Measurements from ENCODE around the gene HIP1.
"Not testable (repeated sequence)": the region's sequence is repeated elsewhere in the genome, so short reads cannot be mapped to it uniquely, and the experiment has no call there.

Gene HIP1

DNA sequence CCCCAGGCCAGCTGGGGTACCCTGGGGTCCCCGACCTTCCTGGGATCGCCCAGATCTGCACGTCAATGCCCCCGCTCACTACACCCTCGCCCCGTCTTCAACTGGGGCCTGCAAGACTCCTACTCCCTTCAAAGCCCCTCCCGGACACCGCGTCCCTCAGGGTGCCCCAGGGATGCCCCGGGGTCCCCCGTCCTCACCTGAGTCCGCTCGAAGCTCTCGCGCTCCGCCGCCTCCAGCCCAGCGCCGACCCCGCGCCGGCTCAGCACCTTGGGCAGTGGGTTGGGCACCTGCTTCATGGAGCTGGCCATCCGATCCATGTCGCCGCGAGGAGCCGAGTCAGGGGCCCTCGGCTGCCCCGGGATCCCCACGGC is at the start of gene HIP1:
Gene HIP1, minus strand, starts transcription at position 338 of the 371 bp plus-strand sequence. Its CDS starts 21 bp downstream, at position 317.
- no peak for DNase-seq

DNA sequence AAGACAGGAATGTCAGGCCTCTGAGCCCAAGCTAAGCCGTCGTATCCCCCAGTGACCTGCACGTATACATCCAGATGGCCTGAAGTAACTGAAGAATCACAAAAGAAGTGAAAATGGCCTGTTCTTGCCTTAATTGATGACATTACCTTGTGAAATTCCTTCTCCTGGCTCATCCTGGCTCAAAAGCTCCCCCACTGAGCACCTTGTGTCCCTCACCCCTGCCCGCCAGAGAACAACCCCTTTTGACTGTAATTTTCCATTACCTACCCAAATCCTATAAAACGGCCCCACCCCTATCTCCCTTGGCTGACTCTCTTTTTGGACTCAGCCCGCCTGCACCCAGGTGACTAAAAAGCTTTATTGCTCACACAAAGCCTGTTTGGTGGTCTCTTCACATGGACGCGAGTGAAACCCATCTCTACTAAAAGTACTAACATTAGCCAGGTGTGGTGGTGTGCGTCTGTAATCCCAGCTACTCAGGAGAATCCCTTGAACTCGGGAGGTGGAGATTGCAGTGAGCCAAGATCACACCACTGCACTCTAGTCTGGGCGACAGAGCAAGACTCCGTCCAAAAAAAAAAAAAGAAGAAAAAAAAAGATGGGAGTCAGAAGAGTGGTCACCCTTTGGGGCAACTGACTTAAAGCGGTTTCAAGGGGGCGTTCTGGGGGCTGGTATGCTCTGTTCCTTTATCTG is 49.6 kb upstream of the HIP1 start:
- DNase-seq, result not testable (repeated sequence)

DNA sequence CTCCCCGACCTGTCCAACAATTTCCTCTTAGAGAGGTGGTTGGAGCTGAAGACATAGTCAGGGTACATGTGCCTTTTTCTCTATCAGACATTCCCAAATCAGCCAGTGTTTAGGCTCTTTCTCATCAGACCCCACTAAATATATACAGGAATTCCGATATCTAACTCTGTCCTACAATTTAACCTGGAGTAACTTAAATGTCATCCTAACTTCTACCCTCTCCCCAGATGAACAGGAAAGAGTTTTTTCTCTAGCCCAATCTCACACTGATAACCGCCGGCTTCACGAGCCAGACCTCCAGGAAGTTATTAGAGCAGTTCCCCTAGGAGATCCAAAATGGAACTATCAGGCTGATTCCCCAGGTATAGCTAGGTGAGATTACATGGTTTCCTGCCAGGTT is 44.3 kb upstream of the HIP1 start:
- DNase-seq, result not testable (repeated sequence)

DNA sequence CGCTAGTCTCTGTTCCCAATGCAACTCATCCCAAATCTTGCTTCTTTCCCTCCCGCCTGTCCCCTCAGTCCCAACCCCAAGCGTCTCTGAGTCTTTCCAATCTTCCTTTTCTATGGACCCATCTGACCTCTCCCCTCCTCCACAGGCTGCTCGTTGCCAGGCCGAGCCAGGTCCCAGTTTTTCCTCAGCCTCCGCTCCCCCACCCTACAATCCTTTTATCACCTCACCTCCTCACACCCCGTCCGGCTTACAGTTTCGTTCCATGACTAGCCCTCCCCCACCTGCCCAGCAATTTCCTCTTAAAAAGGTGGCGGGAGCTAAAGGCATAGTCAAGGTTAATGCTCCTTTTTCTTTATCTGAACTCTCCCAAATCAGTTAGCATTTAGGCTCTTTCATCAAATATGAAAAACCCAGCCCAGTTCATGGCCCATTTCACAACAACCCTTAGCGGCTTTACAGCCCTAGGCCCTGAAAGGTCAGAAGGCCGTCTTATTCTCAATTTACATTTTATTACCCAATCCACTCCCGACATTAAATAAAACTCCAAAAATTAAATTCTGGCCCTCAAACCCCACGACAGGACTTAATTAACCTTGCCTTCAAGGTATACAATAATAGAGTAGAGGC is 42.0 kb upstream of the HIP1 start:
- not testable (repeated sequence) for DNase-seq

DNA sequence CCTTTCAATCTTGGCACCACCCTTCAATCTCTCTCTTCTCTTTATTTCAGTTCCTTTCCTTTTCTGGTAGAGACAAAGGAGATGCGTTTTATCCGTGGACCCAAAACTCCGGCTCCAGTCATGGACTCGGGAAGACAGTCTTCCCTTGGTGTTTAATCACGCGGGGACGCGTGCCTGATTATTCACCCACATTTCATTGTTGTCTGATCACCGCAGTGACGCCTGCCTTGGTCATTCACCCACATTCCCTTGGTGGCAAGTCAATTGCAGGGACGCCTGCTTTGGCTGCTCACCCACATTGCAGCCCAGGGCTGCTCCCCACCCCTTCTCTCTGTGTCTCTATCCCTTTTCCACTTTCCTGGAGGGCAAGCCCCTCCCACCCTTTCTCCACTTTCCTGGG is 40.8 kb upstream of the HIP1 start:
- not testable (repeated sequence) for DNase-seq

DNA sequence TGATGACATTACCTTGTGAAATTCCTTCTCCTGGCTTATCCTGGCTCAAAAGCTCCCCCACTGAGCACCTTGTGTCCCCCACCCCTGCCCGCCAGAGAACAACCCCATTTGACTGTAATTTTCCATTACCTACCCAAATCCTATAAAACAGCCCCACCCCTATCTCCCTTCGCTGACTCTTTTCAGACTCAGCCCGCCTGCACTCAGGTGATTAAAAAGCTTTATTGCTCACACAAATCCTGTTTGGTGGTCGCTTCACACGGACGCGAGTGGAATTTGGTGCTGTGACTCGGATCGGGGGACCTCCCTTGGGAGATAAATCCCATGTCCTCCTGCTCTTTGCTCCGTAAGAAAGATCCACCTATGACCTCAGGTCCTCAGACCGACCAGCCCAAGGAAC is 40.3 kb upstream of the HIP1 start:
- DNase-seq, result not testable (repeated sequence)

DNA sequence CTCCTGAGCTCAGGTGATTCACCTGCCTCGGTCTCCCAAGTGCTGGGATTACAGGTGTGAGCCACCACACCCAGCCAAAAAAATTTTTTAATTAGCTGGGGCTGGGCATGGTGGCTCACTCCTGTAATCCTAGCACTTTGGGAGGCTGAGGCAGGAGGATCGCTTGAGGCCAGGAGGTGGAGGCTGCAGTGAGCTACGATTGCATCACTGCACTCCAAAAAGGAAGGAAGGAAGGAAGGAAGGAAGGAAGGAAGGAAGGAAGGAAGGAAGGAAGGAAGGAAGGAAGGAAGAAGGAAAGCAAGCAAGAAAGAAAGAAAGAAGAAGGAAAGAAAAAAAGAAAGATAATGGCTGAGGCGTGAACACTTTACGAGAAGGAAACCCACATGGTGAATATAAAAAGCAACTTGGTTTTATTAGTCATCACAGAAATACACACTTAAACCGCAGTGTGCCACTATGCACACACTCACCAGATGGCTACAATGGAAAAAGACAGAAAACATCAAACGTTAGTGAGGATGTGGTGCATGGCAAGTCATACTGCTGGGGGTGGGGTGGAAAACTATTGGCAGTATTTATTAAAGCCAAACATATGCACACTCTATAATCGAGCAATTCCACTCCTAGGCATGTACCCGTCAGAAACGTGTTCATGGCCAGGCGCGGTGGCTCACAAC is 37.7 kb upstream of the HIP1 start:
- peak; percentile 77 for DNase-seq

DNA sequence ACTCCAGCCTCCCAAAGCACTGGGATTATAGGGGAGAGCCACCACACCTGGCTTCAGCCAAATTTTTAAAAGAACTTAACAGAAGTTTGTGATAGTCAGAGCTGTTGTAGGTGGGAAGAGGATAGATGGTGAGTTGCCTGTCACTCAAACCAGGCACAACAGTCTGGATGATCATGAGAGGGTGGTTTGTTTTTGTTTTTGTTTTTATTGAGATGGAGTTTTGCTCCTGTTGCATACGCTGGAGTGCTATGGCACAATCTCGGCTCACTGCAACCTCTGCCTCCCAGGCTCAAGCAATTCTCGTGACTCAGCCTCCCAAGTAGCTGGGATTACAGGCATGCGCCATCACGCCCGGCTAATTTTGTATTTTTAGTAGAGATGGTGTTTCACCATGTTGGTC is 35.2 kb upstream of the HIP1 start:
- not testable (repeated sequence) for DNase-seq

DNA sequence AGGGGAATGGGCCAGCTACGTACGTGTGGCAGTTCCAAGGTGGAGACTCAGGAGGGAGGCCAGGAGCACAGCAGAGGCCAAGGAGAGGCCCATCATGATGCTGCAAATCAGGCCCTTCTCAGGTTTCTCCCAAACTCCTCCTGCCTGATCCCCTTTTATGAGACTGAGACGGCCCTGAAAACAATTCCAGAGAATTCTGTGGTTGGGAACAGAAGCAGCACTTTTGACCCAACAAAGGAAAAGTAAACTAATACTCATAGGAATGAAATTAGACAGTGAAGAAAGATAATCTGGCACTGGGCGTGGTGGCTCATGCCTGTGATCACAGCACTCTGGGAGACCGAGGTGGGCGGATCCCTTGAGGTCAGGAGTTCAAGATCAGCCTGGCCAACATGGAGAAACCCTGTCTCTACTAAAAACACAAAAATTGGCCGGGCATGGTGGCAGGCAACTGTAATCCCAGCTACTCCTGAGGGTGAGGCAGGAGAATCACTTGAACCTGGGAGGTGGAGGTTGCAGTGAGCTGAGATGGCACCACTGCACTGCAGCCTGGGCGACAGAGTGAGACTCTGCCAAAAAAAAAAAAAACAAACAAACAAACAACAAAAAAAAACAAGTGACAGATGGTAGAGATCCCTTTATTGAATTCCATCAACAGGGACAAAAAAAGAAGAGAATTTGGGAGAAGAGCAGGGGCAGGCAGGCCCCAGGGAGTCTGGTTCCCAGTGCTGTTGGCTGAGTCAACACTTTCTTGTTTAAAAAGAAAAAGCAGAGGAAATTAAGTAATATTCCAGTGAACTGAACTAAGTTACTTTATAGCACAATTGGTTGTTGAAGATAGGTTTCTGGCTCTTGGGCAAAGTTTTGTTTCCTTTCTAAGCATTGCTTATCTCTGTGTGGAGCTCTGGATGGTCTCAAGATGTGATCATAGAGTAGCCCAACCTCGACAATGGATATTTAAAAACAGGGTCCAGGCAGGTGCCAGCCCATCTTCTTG is 33.6 kb upstream of the HIP1 start, which contains the start of gene CCL26:
Gene CCL26, minus strand, starts transcription at position 131 of the 997 bp plus-strand sequence. Its CDS starts 35 bp downstream, at position 96.
- DNase-seq, result no peak

DNA sequence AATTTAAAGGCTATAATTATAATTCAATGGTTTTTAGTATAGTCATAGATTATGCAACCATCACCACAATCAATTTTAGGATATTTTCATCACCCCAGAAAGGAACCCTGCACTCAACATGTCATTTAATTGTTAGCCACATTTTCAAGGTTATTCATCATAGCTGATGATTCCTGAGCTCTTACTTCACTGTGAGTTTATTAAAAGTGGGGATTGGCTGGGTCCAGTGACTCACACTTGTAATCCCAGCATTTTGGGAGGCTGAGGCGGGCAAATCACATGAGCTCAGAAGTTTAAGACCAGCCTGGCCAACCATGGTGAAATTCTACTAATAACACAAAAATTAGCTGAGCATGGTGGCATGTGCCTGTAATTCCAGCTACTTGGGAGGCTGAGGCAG is 32.5 kb upstream of the HIP1 start:
- DNase-seq, result no peak

DNA sequence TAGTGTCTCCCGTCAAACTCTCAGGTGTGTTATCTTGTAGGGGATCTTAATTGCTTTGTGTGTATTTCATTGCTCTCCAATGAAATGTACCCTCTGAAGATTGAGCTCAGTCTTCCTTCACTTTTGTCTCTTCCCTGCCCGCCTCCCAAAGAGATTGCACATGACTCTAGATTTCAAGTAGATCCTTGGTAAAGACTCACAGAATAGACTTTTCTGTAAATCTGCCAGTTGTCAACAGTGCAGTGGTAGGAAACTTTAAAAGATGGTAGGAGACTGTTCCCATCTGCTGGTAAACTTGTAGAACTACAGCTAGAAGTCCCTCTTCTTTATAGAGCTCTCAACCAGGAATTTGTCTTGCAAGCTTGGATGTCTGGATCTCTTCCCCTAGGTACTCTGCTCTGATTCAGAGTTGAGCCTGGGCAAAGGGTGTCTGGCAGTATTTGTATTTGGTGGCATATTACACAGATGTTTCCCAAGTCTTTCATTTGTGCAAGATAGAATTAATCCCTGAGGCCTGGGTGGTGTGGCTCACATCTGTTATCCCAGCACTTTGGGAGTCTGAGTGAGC is 23.7 kb upstream of the HIP1 start:
- DNase-seq, result peak; percentile 54

DNA sequence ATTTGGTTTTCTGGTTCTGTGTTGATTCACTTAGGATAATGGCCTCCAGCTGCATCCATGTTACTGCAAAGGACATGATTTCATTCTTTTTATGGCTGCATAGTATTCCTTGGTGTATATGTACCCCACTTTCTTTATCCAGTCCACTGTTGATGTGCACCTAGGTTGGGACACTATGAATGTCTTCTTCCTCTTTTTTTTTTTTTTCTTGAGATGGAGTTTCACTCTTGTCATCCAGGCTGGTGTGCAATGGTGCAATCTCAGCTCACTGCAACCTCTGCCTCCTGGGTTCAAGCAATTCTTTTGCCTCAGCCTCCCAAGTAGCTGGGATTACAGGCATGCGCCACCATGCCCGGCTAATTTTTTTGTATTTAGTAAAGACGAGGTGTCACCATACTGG is 23.1 kb upstream of the HIP1 start:
- not testable (repeated sequence) for DNase-seq

DNA sequence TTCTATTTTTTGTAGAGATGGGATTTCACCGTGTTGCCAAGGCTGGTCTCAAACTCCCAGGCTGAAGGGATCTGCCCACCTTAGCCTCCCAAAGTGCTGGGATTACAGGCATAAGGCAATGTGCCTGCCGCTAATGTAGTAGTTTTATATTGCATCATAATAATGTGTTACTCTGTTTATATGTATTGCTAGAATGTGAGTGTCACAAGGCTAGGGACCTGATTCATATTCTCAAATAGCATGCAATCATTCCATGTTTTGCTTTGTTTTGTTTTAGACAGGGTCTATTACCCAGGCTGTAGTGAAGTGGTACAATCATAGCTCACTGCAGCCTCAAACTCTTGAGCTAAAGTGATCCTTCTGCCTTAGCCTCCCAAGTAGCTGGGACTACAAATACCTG is 19.8 kb upstream of the HIP1 start:
- no peak for DNase-seq

DNA sequence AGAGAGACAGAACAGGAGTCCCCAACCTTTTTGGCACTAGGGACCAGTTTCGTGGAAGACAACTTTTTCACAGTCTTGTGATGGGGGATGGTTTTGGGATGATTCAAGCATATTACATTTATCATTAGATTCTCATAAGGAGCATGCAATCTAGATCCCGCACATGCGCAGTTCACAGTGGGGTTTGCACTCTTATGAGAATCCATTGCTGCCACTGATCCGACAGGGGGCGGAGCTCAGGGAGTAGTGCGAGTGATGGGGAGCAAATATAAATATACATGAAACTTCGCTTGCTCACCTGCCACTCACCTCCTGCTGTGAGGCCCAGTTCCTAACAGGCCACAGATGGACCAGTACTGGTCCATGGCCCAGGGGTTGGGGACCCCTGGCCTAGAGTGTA is 19.1 kb upstream of the HIP1 start:
- no peak for DNase-seq

DNA sequence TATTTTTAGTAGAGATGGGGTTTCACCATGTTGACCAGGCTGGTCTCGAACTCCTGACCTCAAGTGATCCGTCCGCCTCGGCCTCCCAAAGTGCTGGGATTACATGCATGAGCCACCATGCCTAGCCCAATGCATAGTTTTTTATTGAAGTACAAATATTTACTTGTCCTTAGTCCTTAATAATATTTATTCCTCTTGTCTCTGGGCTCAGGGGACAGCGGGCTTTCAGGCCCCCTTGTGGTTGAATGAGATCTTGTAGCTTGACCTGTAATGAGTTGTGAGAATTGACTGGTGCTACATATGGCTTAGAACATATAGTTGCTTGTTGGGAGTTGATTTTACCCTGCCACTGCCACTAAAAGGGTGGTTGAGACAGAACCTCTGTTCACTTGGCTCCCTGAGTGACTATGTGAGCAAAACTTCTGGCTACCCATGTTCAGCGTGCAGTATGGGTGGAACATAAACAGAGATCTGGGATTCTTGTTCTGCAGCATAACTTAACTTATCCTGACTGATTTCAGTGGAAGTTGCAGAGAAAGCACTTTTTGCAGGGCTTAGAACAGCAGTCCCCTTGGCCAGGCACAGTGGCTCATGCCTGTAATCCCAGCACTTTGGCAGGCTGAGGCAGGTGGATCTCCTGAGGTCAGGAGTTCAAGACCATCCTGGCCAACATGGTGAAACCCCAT is 18.4 kb upstream of the HIP1 start:
- DNase-seq, result no peak

DNA sequence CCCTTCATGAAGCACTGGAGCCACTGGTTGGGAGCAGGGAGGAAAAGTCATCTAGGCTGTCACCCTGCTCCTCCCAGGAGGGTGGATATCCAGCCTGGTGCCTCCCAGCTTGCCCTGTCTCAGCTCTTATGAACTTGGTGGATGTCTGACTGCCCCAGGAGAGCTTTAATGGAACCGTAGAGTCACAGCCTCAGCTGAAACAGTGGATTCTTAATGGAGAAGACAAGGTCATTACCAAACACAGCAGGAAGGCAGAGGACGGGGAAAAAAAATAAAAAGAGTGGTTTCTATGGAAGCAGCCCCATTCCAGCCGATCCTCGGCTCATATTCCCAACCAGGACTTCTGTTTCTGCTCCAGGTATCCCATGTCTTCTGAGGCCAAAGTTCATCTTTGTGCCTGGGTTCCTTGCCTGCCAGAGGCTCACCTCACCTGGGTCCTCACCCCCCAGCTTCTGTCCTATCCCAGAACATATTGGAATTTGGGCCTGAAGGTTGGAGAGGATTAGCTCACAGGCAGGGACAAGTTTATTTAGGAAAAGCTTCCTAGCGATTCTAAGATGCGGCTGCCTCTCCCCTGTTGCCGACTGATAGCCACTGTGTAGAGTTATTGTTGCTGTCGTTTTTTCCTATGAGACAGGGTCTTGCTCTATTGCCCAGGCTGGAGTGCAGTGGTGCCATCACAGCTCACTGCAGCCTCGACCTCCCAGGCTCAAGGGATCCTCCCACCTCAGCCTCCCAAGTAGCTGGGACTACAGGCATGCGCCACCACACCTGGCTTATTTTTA is 17.7 kb upstream of the HIP1 start:
- no peak for DNase-seq

DNA sequence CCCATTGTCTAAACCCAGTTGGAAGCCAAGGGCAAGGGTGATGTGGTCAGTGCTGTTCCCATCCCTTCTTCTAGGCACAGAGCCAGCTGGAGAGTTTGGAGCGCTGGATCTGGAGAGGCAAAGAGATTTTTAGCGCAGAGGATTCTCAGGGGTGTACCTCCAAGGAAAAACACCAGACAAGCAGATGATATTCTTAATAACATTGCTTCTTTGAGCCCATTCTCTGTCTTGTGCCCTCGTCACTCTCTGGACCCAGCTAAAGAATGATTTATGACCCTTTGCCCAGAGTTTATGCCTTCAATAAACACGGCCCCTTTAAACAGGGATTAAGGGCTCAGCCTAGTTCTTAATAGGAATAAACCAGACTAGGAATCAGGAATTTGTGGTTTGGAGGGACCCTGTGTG is 4.7 kb upstream of the HIP1 start:
- no peak for DNase-seq

DNA sequence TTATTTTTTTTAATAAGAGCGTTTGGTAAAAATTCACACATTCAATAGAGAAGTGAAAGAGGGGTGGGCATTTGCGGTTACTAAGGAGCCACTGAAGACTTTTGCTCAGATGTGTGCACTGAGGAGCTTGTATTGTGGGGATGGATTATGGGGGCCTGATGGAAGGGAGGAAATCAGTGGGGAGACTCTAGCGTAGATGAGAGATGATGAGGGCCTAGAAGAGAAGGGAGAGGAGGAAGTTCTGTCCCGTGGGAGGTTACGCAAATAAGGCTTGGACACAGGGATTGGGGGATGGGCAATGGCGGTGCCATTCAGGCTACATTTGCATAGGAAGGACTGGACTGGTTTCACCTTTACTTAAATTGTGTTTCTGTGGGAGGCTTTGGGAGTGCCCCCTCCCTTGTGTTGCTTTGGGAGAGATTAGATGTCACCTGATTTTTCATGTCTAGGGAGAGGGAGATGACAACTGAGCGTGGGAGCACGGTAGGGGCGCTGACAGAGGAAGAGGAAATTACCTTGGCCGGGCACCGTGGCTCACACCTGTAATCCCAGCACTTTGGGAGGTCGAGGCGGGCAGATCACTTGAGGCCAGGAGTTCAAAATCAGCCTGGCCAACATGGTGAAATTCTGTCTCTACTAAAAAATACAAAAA is 2.2 kb upstream of the HIP1 start:
- DNase-seq, result no peak

DNA sequence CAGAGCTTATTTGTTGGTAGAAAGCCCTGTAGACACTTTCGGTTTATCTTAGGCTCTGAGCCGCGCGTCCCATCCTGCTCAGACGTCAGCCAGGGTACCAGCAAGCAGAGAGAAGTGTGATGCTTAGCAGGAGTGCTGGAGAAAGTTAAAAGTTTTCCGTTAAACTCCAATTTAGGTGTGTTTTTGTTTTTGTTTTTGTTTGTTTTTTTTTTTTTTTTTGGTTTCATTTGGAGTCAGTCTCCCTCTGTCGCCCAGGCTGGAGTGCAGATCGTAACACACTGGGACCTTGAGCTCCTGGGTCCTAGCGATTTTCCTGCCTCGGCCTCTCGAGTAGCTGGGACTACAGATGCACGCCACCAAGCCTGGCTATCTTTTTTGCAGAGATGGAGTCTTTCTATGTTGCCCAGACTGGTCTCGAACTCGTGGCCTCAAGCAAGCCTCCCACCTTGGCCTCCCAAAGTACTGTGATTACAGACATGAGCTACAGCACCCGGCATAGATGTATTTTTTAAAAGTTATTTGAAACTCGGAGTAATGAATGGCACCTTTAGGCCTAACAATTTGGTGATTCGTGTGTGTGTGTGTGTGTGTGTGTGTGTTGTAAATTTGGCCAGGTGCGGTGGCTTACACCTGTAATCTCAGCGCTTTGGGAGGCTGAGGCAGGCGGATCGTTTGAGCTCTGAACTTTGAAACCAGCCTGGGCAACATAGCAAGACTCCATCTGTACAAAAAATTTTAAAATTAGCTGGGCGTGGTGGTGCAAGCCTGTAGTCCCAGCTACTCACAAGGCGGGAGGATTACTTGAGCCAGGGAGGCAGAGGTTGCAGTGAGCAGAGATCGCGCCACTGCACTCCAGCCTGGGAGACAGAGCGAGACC is 1.3 kb upstream of the HIP1 start:
- peak; percentile 70 for DNase-seq

All from CD4-positive, alpha-beta T cell treated with Interleukin-4 for 4 hours (primary cell).